HepG2 (cell line): ENCODE measurements around the gene DDX59. TPM values are rescaled to one million over a fixed set of nuclear protein-coding genes. Genes with fewer than 3 reads are reported as not detected.

Experiments
- ARNTL ChIP-seq: sonication (generic); formaldehyde crosslinking; IDR thresholded peaks from 2 replicates; pipeline ENCODE4 v1.4.0; 2020; ENCODE audit warnings: mild to moderate bottlenecking, missing genetic modification reagents
- ATF6 ChIP-seq: sonication (generic); formaldehyde crosslinking; conservative IDR thresholded peaks from 2 replicates; pipeline ENCODE4 v1.4.0; 2020; ENCODE audit warnings: missing genetic modification reagents
- E2F1 ChIP-seq: sonication (generic); formaldehyde crosslinking; IDR thresholded peaks from 2 replicates; pipeline ENCODE4 v1.5.0; 2020; ENCODE audit warnings: missing genetic modification reagents
- GPN1 ChIP-seq: sonication (generic); formaldehyde crosslinking; IDR thresholded peaks from 2 replicates; pipeline ENCODE4 v1.5.1; 2020; ENCODE audit warnings: missing genetic modification reagents, borderline replicate concordance
- HOMEZ ChIP-seq: IDR thresholded peaks from 2 replicates; pipeline ENCODE4 v1.6.1; 2016; ENCODE audit warnings: low read depth
- SRSF1 ChIP-seq: fragments of 200-400 bp; formaldehyde crosslinking; optimal IDR thresholded peaks from 2 replicates; pipeline ENCODE3; 2017; ENCODE audit warnings: mild to moderate bottlenecking, low read depth, low read length, moderate library complexity
- ZBTB44 ChIP-seq: sonication (generic); formaldehyde crosslinking; IDR thresholded peaks from 2 replicates; pipeline ENCODE4 v1.4.0; 2020; ENCODE audit warnings: missing genetic modification reagents
- ZNF138 ChIP-seq: sonication (generic); formaldehyde crosslinking; IDR thresholded peaks from 2 replicates; pipeline ENCODE4 v1.5.0; 2020; ENCODE audit warnings: mild to moderate bottlenecking, low read depth, missing genetic modification reagents
- ZNF207 ChIP-seq: fragments of 450-650 bp; IDR thresholded peaks from 2 replicates; pipeline ENCODE4 v1.6.1; 2016; ENCODE audit warnings: antibody characterized with exemption, borderline replicate concordance
- ZNF234 ChIP-seq: sonication (generic); formaldehyde crosslinking; conservative IDR thresholded peaks from 2 replicates; pipeline ENCODE4 v1.5.1; 2020; ENCODE audit warnings: mild to moderate bottlenecking, missing genetic modification reagents
- ZNF33B ChIP-seq: sonication (generic); formaldehyde crosslinking; IDR thresholded peaks from 2 replicates; pipeline ENCODE4 v1.5.1; 2020; ENCODE audit warnings: mild to moderate bottlenecking, missing genetic modification reagents
- ZNF501 ChIP-seq: sonication (generic); formaldehyde crosslinking; IDR thresholded peaks from 2 replicates; pipeline ENCODE4 v1.5.1; 2020; ENCODE audit warnings: mild to moderate bottlenecking, moderate library complexity, missing genetic modification reagents
- polyA plus RNA-seq, 8 experiments: library from polyadenylated mRNA; depleted of rRNA in 3 of 8; stranded (reverse) in 7 of 8; unstranded in 1 of 8; fragments of >200 nt; fragmentation: Illumina TruSeq in 4 of 8; extraction: Trizol in 4 of 8; gene quantifications; 2 replicates each; pipeline versions ENCODE4 v1.2.1 to v1.2.3, GENCODE V29; 2011 to 2016; ENCODE audit warnings: low read depth in 4 of 8, missing spikeins in 1 of 8, mixed read lengths in 1 of 8; ENCODE audit not compliant: insufficient read depth in 1 of 8
- total RNA-seq, 5 experiments: library from RNA; depleted of rRNA; stranded (reverse); fragments of >200 nt; fragmentation: Illumina TruSeq; extraction: Trizol; gene quantifications; 2 replicates each; pipeline ENCODE4 v1.2.3, GENCODE V29; 2016; ENCODE audit warnings: low read depth in 1 of 5
- TF ChIP-seq, protein P1 (sequence below), 2 experiments: IDR thresholded peaks; 2 replicates each; pipeline ENCODE4 v1.6.1; 2011 to 2012; ENCODE audit warnings: low read length in 2 of 2, borderline replicate concordance in 1 of 2, low read depth in 1 of 2, mild to moderate bottlenecking in 1 of 2, moderate library complexity in 1 of 2
- TF ChIP-seq, protein P2 (sequence below): sonication (generic); formaldehyde crosslinking; IDR thresholded peaks from 2 replicates; pipeline ENCODE4 v1.5.0; 2020; ENCODE audit warnings: mild to moderate bottlenecking, missing genetic modification reagents

DDX59 gene
- total and polyA plus RNA-seq, 2 of the 13 experiments (the other 11 are each of a cell fraction or from before 2014, with no cell fraction given): 12.1 to 14.8 TPM

- TF ChIP-seq E2F1 (CRISPR knock-in tag) (peak; percentile 87), ATF6 (CRISPR knock-in tag) (peak; percentile 62; the same call in 1 of the 2 replicates), ZNF33B (CRISPR knock-in tag) (no peak), ZNF138 (CRISPR knock-in tag) (no peak), ZNF234 (no peak), HOMEZ (0 out of 2 replicates have a peak, but pooled peaks have one; percentile 36), SRSF1 (no peak), ZNF207 (no peak), ZBTB44 (CRISPR knock-in tag) (no peak), ARNTL (no peak), GPN1 (CRISPR knock-in tag) (no peak), ZNF501 (CRISPR knock-in tag) (peak; percentile 60)
- TF ChIP-seq, protein P1, sequence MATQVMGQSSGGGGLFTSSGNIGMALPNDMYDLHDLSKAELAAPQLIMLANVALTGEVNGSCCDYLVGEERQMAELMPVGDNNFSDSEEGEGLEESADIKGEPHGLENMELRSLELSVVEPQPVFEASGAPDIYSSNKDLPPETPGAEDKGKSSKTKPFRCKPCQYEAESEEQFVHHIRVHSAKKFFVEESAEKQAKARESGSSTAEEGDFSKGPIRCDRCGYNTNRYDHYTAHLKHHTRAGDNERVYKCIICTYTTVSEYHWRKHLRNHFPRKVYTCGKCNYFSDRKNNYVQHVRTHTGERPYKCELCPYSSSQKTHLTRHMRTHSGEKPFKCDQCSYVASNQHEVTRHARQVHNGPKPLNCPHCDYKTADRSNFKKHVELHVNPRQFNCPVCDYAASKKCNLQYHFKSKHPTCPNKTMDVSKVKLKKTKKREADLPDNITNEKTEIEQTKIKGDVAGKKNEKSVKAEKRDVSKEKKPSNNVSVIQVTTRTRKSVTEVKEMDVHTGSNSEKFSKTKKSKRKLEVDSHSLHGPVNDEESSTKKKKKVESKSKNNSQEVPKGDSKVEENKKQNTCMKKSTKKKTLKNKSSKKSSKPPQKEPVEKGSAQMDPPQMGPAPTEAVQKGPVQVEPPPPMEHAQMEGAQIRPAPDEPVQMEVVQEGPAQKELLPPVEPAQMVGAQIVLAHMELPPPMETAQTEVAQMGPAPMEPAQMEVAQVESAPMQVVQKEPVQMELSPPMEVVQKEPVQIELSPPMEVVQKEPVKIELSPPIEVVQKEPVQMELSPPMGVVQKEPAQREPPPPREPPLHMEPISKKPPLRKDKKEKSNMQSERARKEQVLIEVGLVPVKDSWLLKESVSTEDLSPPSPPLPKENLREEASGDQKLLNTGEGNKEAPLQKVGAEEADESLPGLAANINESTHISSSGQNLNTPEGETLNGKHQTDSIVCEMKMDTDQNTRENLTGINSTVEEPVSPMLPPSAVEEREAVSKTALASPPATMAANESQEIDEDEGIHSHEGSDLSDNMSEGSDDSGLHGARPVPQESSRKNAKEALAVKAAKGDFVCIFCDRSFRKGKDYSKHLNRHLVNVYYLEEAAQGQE (IDR thresholded peaks at IDR 0.05; ENCODE audit: borderline replicate concordance in 1 of 2, low read depth in 1 of 2, low read length in 2 of 2): no peak
- TF ChIP-seq, protein P2, sequence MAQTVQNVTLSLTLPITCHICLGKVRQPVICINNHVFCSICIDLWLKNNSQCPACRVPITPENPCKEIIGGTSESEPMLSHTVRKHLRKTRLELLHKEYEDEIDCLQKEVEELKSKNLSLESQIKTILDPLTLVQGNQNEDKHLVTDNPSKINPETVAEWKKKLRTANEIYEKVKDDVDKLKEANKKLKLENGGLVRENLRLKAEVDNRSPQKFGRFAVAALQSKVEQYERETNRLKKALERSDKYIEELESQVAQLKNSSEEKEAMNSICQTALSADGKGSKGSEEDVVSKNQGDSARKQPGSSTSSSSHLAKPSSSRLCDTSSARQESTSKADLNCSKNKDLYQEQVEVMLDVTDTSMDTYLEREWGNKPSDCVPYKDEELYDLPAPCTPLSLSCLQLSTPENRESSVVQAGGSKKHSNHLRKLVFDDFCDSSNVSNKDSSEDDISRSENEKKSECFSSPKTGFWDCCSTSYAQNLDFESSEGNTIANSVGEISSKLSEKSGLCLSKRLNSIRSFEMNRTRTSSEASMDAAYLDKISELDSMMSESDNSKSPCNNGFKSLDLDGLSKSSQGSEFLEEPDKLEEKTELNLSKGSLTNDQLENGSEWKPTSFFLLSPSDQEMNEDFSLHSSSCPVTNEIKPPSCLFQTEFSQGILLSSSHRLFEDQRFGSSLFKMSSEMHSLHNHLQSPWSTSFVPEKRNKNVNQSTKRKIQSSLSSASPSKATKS: no peak
Measured at GRCh38 chr1:200620273-200621131, 49.2 kb downstream of the DDX59 start, which contains the start of gene KIF14 (continued).
